Left hindlimb (tissue), 1 donor: ENCODE data around the gene SND1.

Experiments used
- DNase-seq: peaks from one replicate; pipeline ENCODE4 v3.0.0-alpha.2; 2018

The SND1 gene

GRCh38 chr7:128128401-128128800 is 476.4 kb downstream of the SND1 start:
- no peak for DNase-seq

GRCh38 chr7:128129224-128129864 is 477.4 kb downstream of the SND1 start:
- no peak for DNase-seq

DNA sequence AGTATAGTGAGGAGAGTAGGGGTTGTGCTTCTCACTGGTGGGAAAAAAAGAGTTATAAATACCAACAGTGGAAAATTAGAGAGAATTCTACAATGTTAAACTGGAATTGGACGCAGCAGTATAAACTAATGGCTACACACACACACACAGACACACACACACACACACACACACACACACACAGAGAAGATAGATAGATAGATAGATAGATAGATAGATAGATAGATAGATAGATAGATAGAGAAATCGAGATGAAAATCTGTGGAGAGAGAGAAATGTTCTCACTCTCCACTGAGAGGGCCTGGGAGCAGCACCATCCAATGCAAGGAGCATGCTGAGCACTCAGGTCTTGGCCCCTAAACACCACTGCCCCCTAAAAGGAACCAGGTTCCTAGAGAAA is 479.1 kb downstream of the SND1 start:
- DNase-seq, result no peak

- no peak for DNase-seq
These were observed 479.7 kb downstream of the SND1 start for GRCh38 chr7:128131731-128132130.

DNA sequence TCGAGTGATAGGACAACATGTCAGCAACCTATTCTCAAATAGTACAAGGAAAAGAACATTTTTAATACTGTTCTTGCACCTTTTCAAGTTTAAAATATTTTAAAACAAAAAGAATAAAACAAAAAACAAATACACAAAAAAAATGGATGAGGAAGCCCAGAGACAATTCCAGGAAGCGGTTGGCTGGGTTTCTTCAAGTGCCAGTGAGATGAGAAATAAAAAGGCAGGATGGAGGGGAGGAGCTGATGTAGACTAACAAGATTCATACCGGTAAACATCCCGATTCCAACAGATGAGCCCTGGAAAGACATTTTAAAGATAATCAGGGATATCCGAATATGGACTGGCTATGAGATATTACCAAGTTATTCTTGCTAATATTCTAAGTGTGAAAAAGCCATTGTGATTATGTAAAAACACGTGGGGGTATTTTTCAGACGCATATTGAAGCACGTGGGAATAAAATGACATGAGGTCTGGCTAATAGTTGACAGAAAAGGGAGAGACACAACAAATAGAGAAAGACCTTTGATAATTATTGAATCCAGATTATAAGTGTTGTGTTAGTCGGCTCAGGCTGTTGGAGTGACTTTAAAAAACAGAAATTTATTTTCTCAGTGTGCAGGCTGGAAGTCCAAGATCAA is 480.6 kb downstream of the SND1 start:
- DNase-seq, result no peak

- DNase-seq, result no peak
These were observed 483.1 kb downstream of the SND1 start for GRCh38 chr7:128135159-128135514.

DNA sequence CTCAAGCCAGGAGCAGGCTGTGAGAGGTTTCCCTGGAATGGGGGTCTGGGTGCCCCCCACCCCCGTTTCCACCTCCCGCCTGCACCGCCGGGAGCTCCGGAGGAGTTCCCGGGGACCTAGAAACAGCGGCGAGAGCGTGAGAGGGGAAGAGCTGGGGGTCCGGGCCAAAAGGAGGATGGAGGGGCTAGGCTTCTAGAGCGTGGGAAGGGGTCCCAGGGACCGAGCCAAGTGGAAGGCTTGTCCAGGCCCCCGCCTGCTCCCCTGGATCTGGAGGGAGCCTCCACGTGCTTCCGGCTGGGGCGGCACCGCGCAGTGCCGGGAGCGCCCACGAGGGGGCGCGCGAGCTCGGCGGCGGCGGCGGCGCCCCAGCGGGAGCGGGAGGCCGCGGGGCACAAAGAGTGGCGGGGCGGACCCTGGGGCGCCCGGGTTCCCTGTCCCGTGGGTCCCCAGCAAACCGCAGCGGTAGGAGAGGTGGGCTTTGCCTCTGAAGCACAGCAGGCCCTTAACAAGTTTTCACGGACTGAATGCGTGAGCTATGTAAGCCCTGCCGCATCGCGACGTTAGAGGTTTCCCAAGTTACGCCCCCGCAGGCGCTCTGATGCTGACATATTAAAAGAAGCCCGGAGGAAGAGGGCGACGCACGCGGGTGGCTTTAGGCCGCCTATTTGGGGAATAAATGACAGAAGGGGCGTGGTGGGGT is 483.7 kb downstream of the SND1 start:
- peak; percentile 57 for DNase-seq

DNA sequence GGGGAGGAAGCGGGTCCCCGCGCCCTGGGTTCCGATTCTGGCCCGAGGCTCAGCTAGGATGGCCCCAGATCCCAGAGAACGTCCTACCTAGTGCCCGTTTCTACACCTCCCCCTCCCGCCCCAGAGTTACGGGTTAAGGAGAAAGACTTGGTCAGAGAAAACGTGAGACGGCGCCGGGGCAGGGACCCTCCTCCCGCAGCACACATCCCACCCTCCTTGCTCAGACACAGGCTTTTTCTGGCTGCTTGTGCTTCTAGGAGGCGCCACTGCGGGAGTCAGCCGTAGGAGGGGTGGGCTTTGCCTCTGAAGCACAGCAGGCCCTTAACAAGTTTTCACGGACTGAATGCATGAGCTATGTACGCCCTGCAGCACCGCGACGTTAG is 484.2 kb downstream of the SND1 start:
- no peak for DNase-seq

- DNase-seq, result no peak
These were observed 485.2 kb downstream of the SND1 start for GRCh38 chr7:128137181-128137580.

- no peak for DNase-seq
These were observed 487.4 kb downstream of the SND1 start for GRCh38 chr7:128139406-128139805.

DNA sequence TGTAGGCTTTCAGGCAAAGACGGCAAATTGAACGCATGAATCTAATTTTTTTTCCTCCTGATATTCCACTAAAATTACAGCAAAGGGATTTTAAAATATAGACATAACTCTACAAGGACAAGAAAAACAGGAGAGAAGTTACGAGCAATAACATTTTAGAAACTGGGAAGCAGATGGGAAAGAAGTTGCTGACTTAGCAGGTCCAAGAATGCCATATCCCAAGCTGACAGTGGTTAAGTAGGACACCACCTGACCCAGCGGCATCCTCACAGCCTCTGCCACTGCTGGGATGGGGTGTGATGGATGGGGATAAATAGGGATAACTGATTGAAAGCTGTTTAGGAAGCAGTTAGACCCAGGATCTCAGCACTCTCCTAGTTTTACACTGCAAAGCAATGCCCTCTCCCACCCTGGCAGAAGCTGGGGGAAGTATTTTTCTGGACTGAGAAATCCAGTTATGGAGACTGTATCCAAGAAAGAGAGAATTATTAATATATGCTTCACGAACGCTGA is 489.7 kb downstream of the SND1 start:
- no peak for DNase-seq
